Activated CD4-positive, alpha-beta T cell treated with anti-CD3 and anti-CD28 coated beads, Interleukin-2, amount 10 ng/mL, durations not matched to agents 24 days and 14 days (primary cell): ENCODE measurements around the gene GYPE. TPM values are rescaled to one million over a fixed set of nuclear protein-coding genes. Genes with fewer than 3 reads are reported as not detected.
"Not testable (repeated sequence)": the region's sequence is repeated elsewhere in the genome, so short reads cannot be mapped to it uniquely, and the experiment has no call there.

Experiments
- DNase-seq: peaks from one replicate; pipeline ENCODE4 v3.0.0; 2022
- H3K27ac Mint-ChIP-seq: one replicate; pipeline ENCODE4 v1.8.0; 2022; ENCODE audit warnings: mild to moderate bottlenecking, mixed read lengths
- H3K27me3 Mint-ChIP-seq: one replicate; pipeline ENCODE4 v1.8.0; 2022; ENCODE audit warnings: mixed read lengths
- H3K36me3 Mint-ChIP-seq: one replicate; pipeline ENCODE4 v1.8.0; 2022; ENCODE audit warnings: low read depth, mild to moderate bottlenecking, mixed read lengths
- H3K4me1 Mint-ChIP-seq: one replicate; pipeline ENCODE4 v1.8.0; 2021; ENCODE audit warnings: mixed read lengths
- H3K4me3 Mint-ChIP-seq: one replicate; pipeline ENCODE4 v1.8.0; 2022; ENCODE audit warnings: mild to moderate bottlenecking, moderate library complexity, mixed read lengths
- H3K9me3 Mint-ChIP-seq: one replicate; pipeline ENCODE4 v1.8.0; 2021; ENCODE audit warnings: mixed read lengths
- intact Hi-C: fragments of 100-400 bp; cut with micrococcal nuclease; formaldehyde crosslinking; loops from one replicate; pipeline ENCODE4 v1.15.1; 2023
- total RNA-seq: library from RNA; stranded (reverse); gene quantifications from 2 replicates; pipeline ENCODE4 v1.2.3, GENCODE V29; 2022

Gene GYPE
- total RNA-seq, 1 donor from 2014 or later, result not detected

- DNase-seq, H3K27ac Mint-ChIP-seq, H3K4me3 Mint-ChIP-seq, H3K4me1 Mint-ChIP-seq, H3K36me3 Mint-ChIP-seq, H3K9me3 Mint-ChIP-seq, H3K27me3 Mint-ChIP-seq, intact Hi-C loops: not testable (repeated sequence)
Measured at GRCh38 chr4:143890323-143890722, 15.0 kb downstream of the GYPE start.

DNA sequence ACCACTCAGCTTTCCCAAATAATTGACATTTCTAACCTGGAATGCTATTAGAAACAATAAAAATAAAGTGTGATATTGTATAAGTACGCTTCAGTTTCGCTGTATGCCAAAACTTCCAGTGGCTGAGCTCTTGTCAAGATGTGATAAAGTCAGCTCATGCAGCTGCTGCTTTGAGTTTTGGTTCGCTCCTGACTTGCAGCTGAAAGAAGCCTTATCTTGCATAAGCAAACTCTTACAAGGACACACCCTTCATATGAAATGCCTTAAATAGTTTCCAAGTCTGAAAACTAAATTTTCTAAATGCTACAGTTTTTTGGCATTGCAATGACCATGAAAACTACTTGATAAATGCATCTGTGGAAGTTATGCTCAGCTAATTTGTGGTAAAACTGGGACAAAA is 17.2 kb downstream of the GYPE start:
- intact Hi-C loops, H3K4me1 Mint-ChIP-seq, H3K27me3 Mint-ChIP-seq, H3K9me3 Mint-ChIP-seq, H3K4me3 Mint-ChIP-seq, H3K36me3 Mint-ChIP-seq, H3K27ac Mint-ChIP-seq, DNase-seq: not testable (repeated sequence)

DNA sequence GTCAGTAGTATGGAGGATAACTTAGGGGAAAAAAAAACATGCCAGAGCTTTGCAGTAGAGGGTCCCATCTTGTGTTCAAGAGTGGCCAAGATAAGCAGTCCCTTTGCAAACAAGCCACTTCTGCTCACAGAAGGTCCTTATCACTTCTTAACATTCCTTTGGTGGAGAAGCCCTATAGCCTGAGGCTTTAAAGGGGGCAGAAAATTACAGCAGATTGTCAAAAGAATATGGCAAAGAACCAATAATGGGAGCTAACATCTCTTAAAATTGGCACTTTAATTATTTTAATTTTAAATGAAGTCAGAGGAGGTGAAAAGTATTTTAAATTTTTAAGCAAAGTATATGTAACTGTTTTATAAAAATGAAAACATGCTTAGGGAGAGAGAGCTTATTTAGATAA is 20.4 kb downstream of the GYPE start:
- DNase-seq, H3K27me3 Mint-ChIP-seq, H3K27ac Mint-ChIP-seq, H3K4me1 Mint-ChIP-seq, H3K9me3 Mint-ChIP-seq, H3K36me3 Mint-ChIP-seq, H3K4me3 Mint-ChIP-seq: not testable (repeated sequence)
- intact Hi-C loops, result loop anchor here (5.0 kb wide), 2 partner anchors 122 to 237 kb away; no protein-coding TSS in a partner anchor

- Mint-ChIP-seq H3K4me3 (no peak overlapping the region), H3K27me3 (no peaks in the 10 kb centered on the region), H3K27ac (no peak overlapping the region), H3K36me3 (no peaks in the 10 kb centered on the region), H3K9me3 (no peaks in the 10 kb centered on the region), H3K4me1 (no peaks in the 10 kb centered on the region)
- intact Hi-C loops, result loop anchor here (5.0 kb wide), 2 partner anchors 124 to 239 kb away; no protein-coding TSS in a partner anchor
- no peak for DNase-seq
Measured at GRCh38 chr4:143883529-143883928, 21.8 kb downstream of the GYPE start.

DNA sequence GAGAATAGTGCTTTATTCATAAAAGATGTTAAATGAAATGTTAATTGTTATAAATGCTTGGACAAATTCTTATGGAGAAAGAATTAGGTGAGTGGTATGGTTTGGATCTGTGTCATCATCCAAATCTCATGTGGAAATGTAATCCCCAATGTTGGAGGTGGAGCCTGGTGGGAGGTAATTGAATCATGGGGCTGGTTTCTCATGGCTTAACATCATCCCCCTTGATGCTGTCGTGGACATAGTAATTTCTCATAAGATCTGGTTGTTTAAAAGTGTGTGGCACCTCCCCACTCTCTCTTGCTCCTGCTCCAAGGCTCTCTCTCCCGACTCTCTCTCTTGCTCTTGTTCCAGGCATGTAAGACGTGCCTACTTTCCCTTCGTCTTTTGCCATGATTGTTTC is 22.5 kb downstream of the GYPE start:
- Mint-ChIP-seq H3K27me3 (no peaks in the 10 kb centered on the region), H3K4me3 (no peak overlapping the region), H3K27ac (no peak overlapping the region), H3K4me1 (no peaks in the 10 kb centered on the region), H3K9me3 (no peaks in the 10 kb centered on the region), H3K36me3 (no peaks in the 10 kb centered on the region)
- intact Hi-C loops, result loop anchor here (5.0 kb wide), 2 partner anchors 124 to 239 kb away; no protein-coding TSS in a partner anchor
- DNase-seq, result no peak

- DNase-seq, H3K4me3 Mint-ChIP-seq, intact Hi-C loops, H3K27me3 Mint-ChIP-seq, H3K27ac Mint-ChIP-seq, H3K4me1 Mint-ChIP-seq, H3K36me3 Mint-ChIP-seq, H3K9me3 Mint-ChIP-seq: not testable (repeated sequence)
Measured at GRCh38 chr4:143879561-143879960, 25.8 kb downstream of the GYPE start.

GRCh38 chr4:143875357-143875756 is 30.0 kb downstream of the GYPE start:
- H3K4me3 Mint-ChIP-seq, H3K36me3 Mint-ChIP-seq, H3K27ac Mint-ChIP-seq, DNase-seq, intact Hi-C loops, H3K27me3 Mint-ChIP-seq, H3K4me1 Mint-ChIP-seq, H3K9me3 Mint-ChIP-seq: not testable (repeated sequence)

GRCh38 chr4:143870523-143871268 is 34.7 kb downstream of the GYPE start:
- H3K4me1 Mint-ChIP-seq, DNase-seq, H3K27ac Mint-ChIP-seq, H3K4me3 Mint-ChIP-seq, H3K36me3 Mint-ChIP-seq, H3K9me3 Mint-ChIP-seq, intact Hi-C loops, H3K27me3 Mint-ChIP-seq: not testable (repeated sequence)

- H3K9me3 Mint-ChIP-seq, DNase-seq, H3K4me1 Mint-ChIP-seq, H3K27ac Mint-ChIP-seq, intact Hi-C loops, H3K36me3 Mint-ChIP-seq, H3K27me3 Mint-ChIP-seq, H3K4me3 Mint-ChIP-seq: not testable (repeated sequence)
Measured at GRCh38 chr4:143869925-143870324, 35.4 kb downstream of the GYPE start.

DNA sequence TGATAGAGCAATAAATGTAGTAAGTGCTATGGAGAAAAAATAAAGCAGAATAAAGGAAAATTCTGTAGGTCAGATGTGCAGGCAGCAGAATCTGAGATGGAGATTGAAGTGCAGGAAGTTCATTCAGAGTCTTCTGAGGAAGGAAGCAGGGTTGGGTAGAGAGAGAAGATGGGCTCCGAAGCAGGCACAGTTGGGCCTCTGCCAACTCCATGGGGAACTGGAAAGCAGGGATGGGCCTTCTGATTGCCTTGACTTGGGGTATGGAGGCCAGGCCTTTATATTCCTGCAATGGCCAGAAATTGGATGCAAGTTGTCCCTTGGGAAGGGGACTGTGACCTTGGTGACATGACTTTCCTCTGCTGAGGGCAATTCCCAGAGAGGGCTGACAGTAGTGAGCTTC is 42.6 kb downstream of the GYPE start:
- H3K9me3 Mint-ChIP-seq, intact Hi-C loops, H3K27ac Mint-ChIP-seq, H3K4me1 Mint-ChIP-seq, H3K36me3 Mint-ChIP-seq, H3K4me3 Mint-ChIP-seq, DNase-seq, H3K27me3 Mint-ChIP-seq: not testable (repeated sequence)

DNA sequence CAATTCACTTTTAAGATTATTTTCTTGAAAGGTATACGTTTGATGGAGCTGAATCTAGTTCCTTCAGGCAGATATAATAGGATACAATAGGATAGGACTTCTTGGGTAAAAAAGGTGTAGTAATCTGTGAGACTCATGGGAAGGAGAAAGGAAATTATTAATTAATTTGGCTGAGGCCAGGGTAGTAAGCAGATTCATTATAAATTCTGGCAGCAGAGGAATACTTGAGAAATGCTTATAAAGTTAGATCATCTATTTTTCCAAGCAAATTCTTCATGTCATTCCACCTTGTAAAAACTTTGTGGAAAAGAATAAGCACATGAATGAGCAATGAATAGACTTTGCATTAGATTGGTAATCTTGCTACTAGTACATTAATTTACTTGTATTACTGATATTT is 46.9 kb downstream of the GYPE start:
- Mint-ChIP-seq H3K9me3 (no peaks in the 10 kb centered on the region), H3K4me1 (peaks cover 2% of the 10 kb centered on the region), H3K27ac (no peak overlapping the region), H3K4me3 (no peak overlapping the region), H3K36me3 (no peaks in the 10 kb centered on the region), H3K27me3 (no peaks in the 10 kb centered on the region)
- no peak for DNase-seq
- intact Hi-C loops, result no loop called here

DNA sequence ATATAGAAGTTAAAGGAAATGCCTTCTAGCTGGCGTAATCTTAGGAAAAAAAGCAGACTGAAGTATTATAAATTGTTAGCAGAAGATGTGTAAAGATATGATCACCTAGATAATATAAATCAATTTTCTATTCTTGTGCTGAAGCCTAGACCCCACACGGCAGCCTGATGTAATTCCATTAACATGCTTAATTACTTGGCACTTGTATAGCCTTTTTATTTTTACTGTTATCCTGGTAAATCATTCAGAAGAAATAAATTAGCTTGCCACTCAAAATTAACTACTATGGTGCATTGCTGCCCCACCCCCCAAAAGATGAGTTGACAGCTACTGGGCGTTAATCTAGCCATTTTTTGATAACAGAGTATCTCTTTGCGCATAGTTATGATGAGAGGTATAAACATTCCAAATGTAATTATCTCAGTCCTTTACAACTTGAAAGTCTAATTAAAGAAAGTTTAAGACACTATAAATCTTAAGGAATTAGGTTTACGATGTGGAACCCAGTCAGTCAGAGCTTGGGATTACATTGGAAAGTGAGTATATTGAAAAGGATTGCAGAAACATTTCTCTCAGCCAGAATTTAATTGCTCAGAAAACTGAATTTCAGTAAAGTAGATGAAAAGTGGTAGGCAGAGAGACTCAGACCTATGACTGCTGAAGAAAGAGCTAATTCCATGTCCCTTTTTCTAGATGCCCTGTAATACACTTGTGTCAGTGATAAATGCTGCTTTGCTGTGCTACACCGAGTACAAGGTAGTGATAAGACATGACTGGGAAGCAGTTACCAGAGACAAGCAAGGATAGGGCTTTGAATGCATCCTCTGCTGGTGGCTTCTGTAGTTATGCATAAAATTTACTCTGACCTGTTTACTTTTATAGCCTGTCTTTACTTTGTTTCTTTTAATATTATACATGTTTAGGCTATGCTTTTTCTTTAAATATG is 47.7 kb downstream of the GYPE start:
- H3K27me3 Mint-ChIP-seq, H3K4me3 Mint-ChIP-seq, H3K4me1 Mint-ChIP-seq, H3K27ac Mint-ChIP-seq, DNase-seq, H3K36me3 Mint-ChIP-seq, H3K9me3 Mint-ChIP-seq, intact Hi-C loops: not testable (repeated sequence)

DNA sequence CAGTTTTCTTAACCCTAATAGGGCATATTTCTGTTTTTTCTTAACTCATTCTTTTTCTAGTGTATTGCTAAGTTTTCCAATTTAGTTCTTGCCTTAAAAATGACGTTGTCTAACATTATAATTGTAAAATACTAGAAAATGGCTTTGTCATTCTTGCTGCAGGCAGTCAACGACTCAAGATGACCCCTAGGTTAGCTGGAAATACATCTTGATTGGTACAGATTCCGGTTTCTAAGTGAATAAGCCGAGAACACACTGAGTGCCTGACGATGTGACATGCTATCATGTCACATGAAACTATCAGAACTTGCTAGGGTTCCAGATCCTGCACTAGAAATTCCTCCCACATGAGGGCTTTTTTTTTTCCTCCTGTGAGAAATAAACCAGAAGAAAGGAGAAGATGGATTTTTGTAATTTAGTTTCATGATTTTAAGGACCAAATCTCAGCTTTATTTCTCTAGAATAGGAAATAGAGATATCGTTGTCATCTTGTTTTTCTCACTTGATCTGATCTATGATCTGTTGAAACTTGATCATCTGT is 49.3 kb downstream of the GYPE start:
- intact Hi-C loops, H3K4me3 Mint-ChIP-seq, H3K4me1 Mint-ChIP-seq: not testable (repeated sequence)

DNA sequence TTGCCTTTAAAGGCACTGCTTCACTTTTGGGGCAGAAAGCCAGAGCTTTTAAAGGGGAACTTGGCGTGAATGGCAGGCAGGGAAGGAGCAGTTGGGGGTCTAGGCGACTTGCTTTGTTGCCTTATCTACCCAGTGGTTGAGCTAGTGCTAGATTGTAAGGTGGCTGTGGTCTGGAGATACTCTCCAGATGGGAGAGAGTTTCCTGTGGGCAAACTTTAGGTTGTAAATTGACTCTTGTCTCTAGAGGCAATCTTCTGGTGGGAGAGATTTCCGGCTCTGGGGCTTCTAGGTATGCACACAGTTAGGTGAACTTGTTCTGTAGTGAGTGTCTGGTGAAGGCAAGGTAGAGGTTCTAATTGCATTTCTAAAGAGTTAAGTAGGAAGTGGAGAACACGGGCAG is 50.7 kb downstream of the GYPE start:
- H3K4me3 Mint-ChIP-seq, H3K36me3 Mint-ChIP-seq, H3K4me1 Mint-ChIP-seq, H3K27ac Mint-ChIP-seq, H3K27me3 Mint-ChIP-seq, DNase-seq, intact Hi-C loops, H3K9me3 Mint-ChIP-seq: not testable (repeated sequence)

More for the DNA sequence above, 49.3 kb downstream of the GYPE start:
- not testable (repeated sequence) for H3K27ac Mint-ChIP-seq, DNase-seq, H3K9me3 Mint-ChIP-seq, H3K27me3 Mint-ChIP-seq, H3K36me3 Mint-ChIP-seq
